ENCODE measurements around the gene HABP4. TPM values are rescaled to one million over a fixed set of nuclear protein-coding genes. Genes with fewer than 3 reads are reported as not detected.

Gene HABP4
- total and polyA plus RNA-seq, 10 of the 15 experiments (the other 5 are each of a cell fraction or from before 2014, with no cell fraction given): 1.6 to 15.4 (median 11.6) TPM

GRCh38 chr9:96497117-96497399 lies 47.1 kb downstream of the HABP4 start:
- H2AFZ ChIP-seq (ENCODE audit: control insufficient read depth, low read depth, low read length): no peak overlapping the region
- no peak overlapping the region for H3K27ac ChIP-seq (ENCODE audit: control insufficient read depth, insufficient read depth)
- intact Hi-C loops (cut with micrococcal nuclease; ENCODE audit: unreplicated experiment): no loop called here
- H3K4me3 ChIP-seq: no peak overlapping the region
- H3K4me2 ChIP-seq (ENCODE audit: control insufficient read depth, insufficient read depth): no peak overlapping the region
- FAIRE-seq (no peak), DNase-seq (ENCODE audit: low read depth, low spot score) (no peak), ATAC-seq (no peak)
- TF ChIP-seq MXI1 (IDR thresholded peaks at IDR 0.05; ENCODE audit: low read depth, low read length) (no peak), RFX5 (IDR thresholded peaks at IDR 0.05; ENCODE audit: low read depth, low read length) (no peak), NR2C2 (IDR thresholded peaks at IDR 0.05; ENCODE audit: borderline replicate concordance, control insufficient read depth, insufficient read length, low read depth) (no peak), CHD2 (IDR thresholded peaks at IDR 0.05; ENCODE audit: borderline replicate concordance, low read depth, low read length) (no peak), ZBTB4 (CRISPR knock-in tag; IDR thresholded peaks at IDR 0.05) (no peak), EP300 (IDR thresholded peaks at IDR 0.05; ENCODE audit: borderline replicate concordance in 1 of 2, control insufficient read depth in 1 of 2, low read depth in 2 of 2, low read length in 2 of 2) (no peak), RELA (IDR thresholded peaks at IDR 0.05; ENCODE audit: borderline replicate concordance, partially characterized antibody) (no peak), CHD4 (IDR thresholded peaks at IDR 0.05) (no peak), FOXK2 (IDR thresholded peaks at IDR 0.05) (no peak), PKNOX1 (IDR thresholded peaks at IDR 0.05) (no peak), BHLHE40 (IDR thresholded peaks at IDR 0.05; ENCODE audit: borderline replicate concordance in 1 of 2, low read depth in 2 of 2, low read length in 1 of 2) (no peak), FOXM1 (IDR thresholded peaks at IDR 0.05; ENCODE audit: low read depth, low read length) (no peak), EED (IDR thresholded peaks at IDR 0.05; ENCODE audit: low read depth) (no peak), HCFC1 (IDR thresholded peaks at IDR 0.05; ENCODE audit: low read length) (no peak)
- H3K9ac ChIP-seq (ENCODE audit: control insufficient read depth, insufficient read depth, low read length): no peak overlapping the region
- CTCF ChIA-PET: no interaction called here
- no peaks in the 10 kb centered on the region for H3K79me2 ChIP-seq (ENCODE audit: control insufficient read depth, insufficient read depth, low read length)
- H3K9me3 ChIP-seq (replicated peaks; ENCODE audit: control insufficient read depth, insufficient read depth, low read length): no peaks in the 10 kb centered on the region
- in situ Hi-C loops (cut with MboI): no loop called here
- POLR2A ChIA-PET: no interaction called here
- no peaks in the 10 kb centered on the region for H3K4me1 ChIP-seq (ENCODE audit: control insufficient read depth, insufficient read depth, low read length)
- no peaks in the 10 kb centered on the region for H3K27me3 ChIP-seq (replicated peaks in 1 of 2; ENCODE audit: control insufficient read depth in 2 of 2, insufficient read depth in 2 of 2, low read length in 1 of 2)
- RAD21 ChIA-PET (ENCODE audit: unreplicated experiment): no interaction called here
- no peaks in the 10 kb centered on the region for H3K36me3 ChIP-seq (ENCODE audit: control insufficient read depth in 2 of 2, insufficient read depth in 2 of 2, low read length in 1 of 2)
- H4K20me1 ChIP-seq (ENCODE audit: control insufficient read depth, insufficient read depth): no peaks in the 10 kb centered on the region
- no TSS peak for BruUV-seq (replicated peaks)
- 70% methylated on average over 17 of the region's 17 CpGs for WGBS (ENCODE audit: insufficient coverage, insufficient replicate concordance, low lambda C conversion rate, missing lambda C conversion rate)
- SMC1A ChIA-PET (ENCODE audit: uncharacterized antibody, unreplicated experiment): interaction anchor here (1.1 to 1.6 kb wide), 2 partner anchors 11 to 67 kb away, joined by 3 read pairs; no protein-coding TSS in a partner anchor

Measured in GM12878 (cell line).